Rectal smooth muscle tissue (tissue), 1 donor: Measurements from ENCODE around the gene FAM169A.
A peak's percentile ranks its signal among the peaks of the same experiment; 100 is the strongest.
"Not testable (repeated sequence)": the region's sequence is repeated elsewhere in the genome, so short reads cannot be mapped to it uniquely, and the experiment has no call there.

ENCODE experiments used
- H3K27ac ChIP-seq: one replicate; pipeline ENCODE4 v1.7.0; 2013; ENCODE audit warnings: low read depth, low read length, inconsistent platforms
- H3K27me3 ChIP-seq: one replicate; pipeline ENCODE4 v1.7.0; 2013; ENCODE audit warnings: low read length; ENCODE audit not compliant: control insufficient read depth, insufficient read depth
- H3K36me3 ChIP-seq: one replicate; pipeline ENCODE4 v1.7.0; 2013; ENCODE audit warnings: low read length; ENCODE audit not compliant: control insufficient read depth, insufficient read depth
- H3K4me1 ChIP-seq: one replicate; pipeline ENCODE4 v1.7.0; 2013; ENCODE audit warnings: low read length; ENCODE audit not compliant: control insufficient read depth, insufficient read depth
- H3K4me3 ChIP-seq: one replicate; pipeline ENCODE4 v1.7.0; 2013; ENCODE audit warnings: low read length
- H3K9ac ChIP-seq: one replicate; pipeline ENCODE4 v1.7.0; 2013; ENCODE audit warnings: low read length

FAM169A gene, protein sequence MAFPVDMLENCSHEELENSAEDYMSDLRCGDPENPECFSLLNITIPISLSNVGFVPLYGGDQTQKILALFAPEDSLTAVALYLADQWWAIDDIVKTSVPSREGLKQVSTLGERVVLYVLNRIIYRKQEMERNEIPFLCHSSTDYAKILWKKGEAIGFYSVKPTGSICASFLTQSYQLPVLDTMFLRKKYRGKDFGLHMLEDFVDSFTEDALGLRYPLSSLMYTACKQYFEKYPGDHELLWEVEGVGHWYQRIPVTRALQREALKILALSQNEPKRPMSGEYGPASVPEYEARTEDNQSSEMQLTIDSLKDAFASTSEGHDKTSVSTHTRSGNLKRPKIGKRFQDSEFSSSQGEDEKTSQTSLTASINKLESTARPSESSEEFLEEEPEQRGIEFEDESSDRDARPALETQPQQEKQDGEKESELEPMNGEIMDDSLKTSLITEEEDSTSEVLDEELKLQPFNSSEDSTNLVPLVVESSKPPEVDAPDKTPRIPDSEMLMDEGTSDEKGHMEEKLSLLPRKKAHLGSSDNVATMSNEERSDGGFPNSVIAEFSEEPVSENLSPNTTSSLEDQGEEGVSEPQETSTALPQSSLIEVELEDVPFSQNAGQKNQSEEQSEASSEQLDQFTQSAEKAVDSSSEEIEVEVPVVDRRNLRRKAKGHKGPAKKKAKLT

DNA sequence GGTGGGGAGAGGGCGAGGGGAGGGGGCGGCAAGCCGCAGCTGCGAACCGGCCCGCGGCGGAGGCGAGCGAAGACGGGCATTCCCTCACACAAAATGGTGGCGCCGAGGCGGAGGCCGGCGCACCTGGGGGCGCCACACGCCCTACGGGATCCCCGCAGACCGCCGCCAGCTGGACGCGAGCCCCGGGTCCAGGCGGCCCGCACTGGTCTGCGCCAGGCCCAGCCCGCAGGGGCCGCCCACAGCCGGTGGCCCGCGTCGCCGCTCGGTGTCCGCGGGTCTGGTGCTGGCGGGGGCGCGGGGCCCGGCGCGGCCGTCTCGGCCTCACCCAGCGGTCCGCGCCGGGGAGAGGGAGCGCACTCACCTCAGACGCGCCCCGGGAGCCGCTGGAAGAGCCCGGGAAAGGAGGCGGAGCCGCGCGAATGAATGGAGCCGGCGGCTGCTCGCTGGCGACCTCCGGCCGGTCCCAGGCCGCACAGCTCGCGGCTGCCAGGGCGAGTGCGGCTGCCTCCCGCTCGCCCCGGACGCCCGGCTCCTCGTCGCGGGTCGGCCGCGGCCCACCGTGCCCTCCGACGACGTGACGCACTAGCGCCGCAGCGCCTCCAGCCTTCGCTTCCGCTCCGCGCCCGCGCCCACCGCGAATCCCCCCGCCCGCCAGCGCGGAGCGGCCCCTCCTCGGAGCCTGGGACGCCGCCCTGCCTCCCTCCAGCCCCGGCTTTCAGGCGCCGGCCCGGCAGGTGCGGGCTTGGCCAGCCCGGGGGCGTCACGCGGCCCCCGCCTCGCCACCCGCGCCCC, at the start of gene FAM169A:
FAM169A (minus strand) TSS at position 584 of the 792 bp plus-strand sequence. CDS start 24,711 bp downstream, outside the sequence.
- peaks cover 3% of the 10 kb centered on the region for H3K27me3 ChIP-seq
- H3K4me1 ChIP-seq = no peaks in the 10 kb centered on the region
- no peaks in the 10 kb centered on the region for H3K36me3 ChIP-seq
- H3K9ac ChIP-seq = no peak within 1 kb of the TSS
- H3K4me3 ChIP-seq = peak within 1 kb of the TSS; percentile 64
- H3K27ac ChIP-seq = no peak within 1 kb of the TSS

DNA sequence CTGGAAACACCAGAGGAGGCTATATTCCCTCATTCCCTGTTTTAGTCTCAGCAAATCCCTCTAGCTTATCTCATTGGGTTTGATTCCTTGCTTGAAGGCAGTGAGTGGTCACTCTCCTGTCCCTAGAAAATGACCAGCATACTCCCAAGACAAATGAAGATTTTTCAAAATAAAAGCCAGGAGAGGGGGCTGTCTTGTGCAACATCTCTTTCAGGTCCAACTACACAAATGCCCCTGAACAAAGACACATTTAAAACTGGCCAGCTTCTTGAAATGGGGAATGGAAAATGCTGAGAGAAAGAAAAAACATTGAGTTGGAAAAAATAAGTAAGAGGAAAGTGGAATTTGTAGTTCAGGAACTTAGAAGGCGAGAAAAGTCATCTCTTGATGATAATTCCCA, 49.3 kb upstream of the FAM169A start:
- H3K9ac ChIP-seq = no peak overlapping the region

DNA sequence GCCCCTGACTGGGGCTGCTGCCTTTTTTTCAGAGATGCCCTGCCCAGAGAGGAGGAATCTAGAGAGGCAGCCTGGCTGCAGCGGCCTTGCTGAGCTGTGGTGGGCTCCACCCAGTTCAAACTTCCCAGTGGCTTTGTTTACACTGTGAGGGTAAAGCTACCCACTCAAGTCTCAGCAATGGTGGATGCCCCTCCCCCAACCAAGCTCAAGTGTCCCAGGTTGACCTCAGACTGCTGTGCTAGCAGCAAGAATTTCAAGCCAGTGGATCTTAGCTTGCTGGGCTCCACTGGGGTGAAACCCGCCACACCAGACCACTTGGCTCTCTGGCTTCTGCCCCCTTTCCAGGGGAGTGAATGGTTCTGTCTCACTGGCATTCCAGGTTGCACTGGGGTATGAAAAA, 45.2 kb upstream of the FAM169A start:
- H3K9ac ChIP-seq, H3K27me3 ChIP-seq, H3K4me3 ChIP-seq, H3K36me3 ChIP-seq, H3K27ac ChIP-seq, H3K4me1 ChIP-seq: not testable (repeated sequence)

More for the DNA sequence above, 49.3 kb upstream of the FAM169A start:
- H3K4me3 ChIP-seq = no peak overlapping the region
- H3K27ac ChIP-seq = no peak overlapping the region
- no peaks in the 10 kb centered on the region for H3K4me1 ChIP-seq
- H3K27me3 ChIP-seq = no peaks in the 10 kb centered on the region
- H3K36me3 ChIP-seq = no peaks in the 10 kb centered on the region

DNA sequence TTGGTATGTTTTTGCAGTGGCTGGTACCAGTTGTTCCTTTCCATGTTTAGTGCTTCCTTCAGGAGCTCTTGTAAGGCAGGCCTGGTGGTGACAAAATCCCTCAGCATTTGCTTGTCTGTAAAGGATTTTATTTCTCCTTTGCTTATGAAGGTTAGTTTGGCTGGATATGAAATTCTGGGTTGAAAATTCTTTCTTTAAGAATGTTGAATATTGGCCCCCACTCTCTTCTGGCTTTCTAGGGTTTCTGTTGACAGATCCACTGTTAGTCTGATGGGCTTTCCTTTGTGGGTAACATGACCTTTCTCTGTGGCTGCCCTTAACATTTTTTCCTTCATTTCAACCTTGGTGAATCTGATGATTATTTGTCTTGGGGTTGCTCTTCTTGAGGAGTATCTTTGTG, 43.7 kb upstream of the FAM169A start:
- not testable (repeated sequence) for H3K36me3 ChIP-seq, H3K4me3 ChIP-seq, H3K4me1 ChIP-seq, H3K27ac ChIP-seq, H3K9ac ChIP-seq, H3K27me3 ChIP-seq

DNA sequence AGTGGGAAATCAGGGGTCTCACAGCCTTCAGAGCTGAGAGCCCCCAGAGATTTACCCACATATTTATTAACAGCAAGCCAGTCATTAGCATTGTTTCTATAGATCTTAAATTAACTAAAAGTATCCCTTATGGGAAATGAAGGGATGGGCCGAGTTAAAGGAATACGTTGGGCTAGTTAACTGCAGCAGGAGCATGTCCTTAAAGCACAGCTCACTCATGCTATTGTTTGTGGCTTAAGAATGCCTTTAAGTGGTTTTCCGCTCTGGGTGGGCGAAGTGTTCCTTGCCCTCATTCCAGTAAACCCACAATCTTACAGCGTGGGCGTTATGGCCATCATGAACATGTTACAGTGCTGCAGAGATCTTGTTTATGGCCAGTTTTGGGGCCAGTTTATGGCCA, 42.0 kb upstream of the FAM169A start:
- not testable (repeated sequence) for H3K36me3 ChIP-seq, H3K9ac ChIP-seq, H3K27ac ChIP-seq, H3K27me3 ChIP-seq, H3K4me1 ChIP-seq, H3K4me3 ChIP-seq

DNA sequence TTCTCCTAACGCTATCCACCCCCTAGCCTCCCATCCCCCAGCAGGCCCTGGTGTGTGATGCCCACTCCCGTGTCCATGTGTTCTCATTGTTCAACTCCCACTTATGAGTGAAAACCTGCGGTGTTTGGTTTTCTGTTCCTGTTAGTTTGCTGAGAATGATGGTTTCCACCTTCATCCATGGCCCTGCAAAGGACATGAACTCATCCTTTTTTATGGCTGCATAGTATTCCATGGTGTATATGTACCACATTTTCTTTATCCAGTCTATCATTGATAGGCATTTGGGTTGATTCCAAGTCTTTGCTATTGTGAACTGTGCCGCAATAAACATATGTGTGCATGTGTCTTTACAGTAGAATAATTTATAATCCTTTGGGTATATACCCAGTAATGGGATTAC, 38.5 kb upstream of the FAM169A start:
- H3K4me3 ChIP-seq, H3K27ac ChIP-seq, H3K9ac ChIP-seq, H3K4me1 ChIP-seq, H3K27me3 ChIP-seq, H3K36me3 ChIP-seq: not testable (repeated sequence)

DNA sequence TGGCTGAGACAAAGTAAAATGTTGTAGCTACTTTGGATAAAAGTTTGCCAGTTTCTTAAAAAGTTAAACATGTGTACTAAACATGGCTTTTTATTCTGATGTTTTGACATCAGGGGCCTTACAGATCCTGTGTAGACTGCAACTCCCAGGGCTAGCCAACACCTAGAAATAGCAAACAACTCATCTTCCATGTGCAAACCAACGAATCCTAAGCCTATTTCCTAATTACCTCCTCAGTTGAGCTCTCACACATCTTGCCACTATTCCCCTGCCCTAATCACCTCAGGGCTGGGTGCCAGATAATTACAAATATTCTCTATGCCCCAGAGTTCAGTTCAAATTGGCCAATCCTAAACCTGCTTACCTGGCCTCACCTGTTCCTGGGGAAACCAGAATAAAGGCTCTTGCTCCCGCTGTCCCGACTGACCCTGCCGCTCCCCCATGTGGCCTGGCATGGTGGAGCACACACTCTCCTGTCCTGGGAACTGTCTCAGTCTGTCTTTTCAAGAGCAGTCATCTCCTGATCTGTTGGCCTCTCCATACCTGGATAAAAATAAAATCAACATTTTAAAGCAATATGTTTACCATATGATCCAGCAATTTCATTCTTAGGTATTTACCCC, 37.1 kb upstream of the FAM169A start:
- H3K36me3 ChIP-seq = no peaks in the 10 kb centered on the region
- no peak overlapping the region for H3K27ac ChIP-seq
- no peak overlapping the region for H3K9ac ChIP-seq
- H3K27me3 ChIP-seq = no peaks in the 10 kb centered on the region
- no peaks in the 10 kb centered on the region for H3K4me1 ChIP-seq
- no peak overlapping the region for H3K4me3 ChIP-seq

DNA sequence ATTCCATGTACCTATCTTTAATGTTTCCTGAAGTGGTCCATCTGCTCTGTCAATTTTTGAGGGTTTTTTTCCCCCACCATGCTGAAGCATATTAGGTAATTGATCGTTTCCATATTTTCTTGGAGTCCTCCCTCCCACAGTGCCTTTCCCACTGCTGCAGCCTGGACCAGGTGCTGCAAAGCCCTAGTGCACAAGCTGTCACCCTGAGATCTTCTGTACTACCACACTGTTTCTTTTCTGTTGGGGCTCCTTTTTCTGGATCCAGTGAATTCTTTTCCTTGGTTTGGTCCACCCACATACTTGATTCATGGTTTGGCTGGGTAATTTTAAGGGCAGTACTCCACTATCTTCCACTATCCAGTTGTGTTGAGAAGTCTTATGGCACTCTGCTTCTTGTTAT, 30.9 kb upstream of the FAM169A start:
- Histone ChIP-seq H3K4me1 (no peaks in the 10 kb centered on the region), H3K9ac (no peak overlapping the region), H3K4me3 (no peak overlapping the region), H3K36me3 (no peaks in the 10 kb centered on the region), H3K27ac (no peak overlapping the region), H3K27me3 (no peaks in the 10 kb centered on the region)

DNA sequence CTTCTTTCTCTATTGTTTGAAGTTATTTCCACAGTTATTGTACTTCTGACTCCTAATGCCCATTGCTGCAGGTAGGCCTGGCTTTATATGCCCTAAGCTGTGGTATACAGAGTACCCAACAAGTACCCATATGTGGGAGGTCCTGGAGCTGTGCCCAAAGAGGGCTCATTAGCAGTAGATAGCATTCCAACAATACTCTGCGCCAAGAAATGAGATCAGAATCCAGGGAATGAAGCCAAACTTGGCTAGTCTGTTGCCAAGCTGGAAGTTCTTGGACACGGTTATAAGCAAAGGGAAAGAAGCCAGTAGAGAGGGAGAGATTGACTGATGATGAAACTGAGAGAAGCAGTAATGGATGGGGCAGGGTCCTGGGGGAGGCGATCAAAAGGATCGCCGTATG, 29.7 kb upstream of the FAM169A start:
- no peak overlapping the region for H3K4me3 ChIP-seq
- H3K27ac ChIP-seq = no peak overlapping the region
- H3K4me1 ChIP-seq = no peaks in the 10 kb centered on the region
- H3K9ac ChIP-seq = no peak overlapping the region
- no peaks in the 10 kb centered on the region for H3K36me3 ChIP-seq
- no peaks in the 10 kb centered on the region for H3K27me3 ChIP-seq

DNA sequence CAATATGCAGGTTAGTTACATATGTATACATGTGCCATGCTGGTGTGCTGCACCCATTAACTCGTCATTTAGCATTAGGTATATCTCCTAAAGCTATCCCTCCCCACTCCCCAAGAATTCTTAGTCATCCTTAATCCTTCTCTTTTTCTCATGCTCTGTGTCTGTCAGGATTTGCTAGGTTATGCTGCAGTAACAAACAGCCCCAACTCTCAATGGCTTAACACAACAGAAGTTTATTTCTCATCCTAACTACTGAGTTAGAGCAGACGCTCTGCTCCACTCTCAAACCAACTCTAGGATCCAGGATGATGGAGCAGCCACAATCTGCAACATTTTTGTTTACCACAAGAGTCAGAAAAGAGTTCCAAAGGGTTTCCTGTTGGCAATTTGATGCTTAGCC, 28.2 kb upstream of the FAM169A start:
- Histone ChIP-seq H3K27ac (no peak overlapping the region), H3K27me3 (no peaks in the 10 kb centered on the region), H3K4me1 (no peaks in the 10 kb centered on the region), H3K9ac (no peak overlapping the region), H3K4me3 (no peak overlapping the region), H3K36me3 (no peaks in the 10 kb centered on the region)

DNA sequence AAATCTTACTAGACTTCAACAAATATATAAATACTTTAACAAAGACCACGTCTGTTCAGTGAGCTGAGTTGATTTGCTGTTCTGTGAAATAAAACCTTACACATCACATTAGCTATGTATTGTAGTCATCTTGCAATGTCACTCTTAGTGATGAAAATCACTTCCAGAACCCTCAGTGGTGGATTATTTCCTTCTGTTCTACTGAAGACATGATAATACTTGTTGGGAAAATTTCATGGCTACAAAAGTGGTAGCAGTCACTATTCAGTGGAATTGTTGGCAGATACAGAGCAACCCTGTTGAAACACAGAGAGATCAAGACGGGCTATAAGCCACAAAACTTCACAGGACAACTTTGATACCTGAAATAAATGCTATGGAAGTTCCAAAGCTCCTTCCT, 26.7 kb upstream of the FAM169A start:
- H3K27me3 ChIP-seq = no peaks in the 10 kb centered on the region
- H3K4me1 ChIP-seq = no peaks in the 10 kb centered on the region
- H3K9ac ChIP-seq = no peak overlapping the region
- no peaks in the 10 kb centered on the region for H3K36me3 ChIP-seq
- H3K27ac ChIP-seq = no peak overlapping the region
- no peak overlapping the region for H3K4me3 ChIP-seq

DNA sequence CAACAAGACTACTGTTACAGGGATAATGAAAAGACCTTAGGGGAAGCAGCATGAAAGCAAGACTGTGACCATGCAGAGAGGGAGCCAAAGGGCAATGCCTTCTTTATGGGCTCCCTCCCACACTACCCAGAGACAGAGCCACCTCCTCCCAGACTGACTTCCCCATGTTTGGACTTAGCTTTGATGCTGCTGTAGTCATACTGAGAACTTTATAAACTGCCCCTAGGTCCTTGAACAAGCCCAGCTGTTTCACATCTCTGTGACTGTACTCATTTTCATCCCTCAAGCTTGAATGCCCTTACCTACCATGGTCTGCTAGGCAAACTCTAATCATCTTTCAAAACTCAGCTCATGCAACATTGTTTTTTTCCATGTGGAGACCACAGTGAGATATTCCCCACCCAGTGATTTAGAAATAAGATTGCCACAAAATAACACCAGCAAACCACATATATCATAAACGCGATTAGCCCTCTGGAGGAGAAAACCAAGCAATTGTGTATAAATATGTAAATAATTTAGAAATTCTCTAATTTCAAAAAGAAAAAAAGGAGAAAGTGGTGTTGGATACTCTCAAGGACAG, 23.4 kb upstream of the FAM169A start:
- no peak overlapping the region for H3K27ac ChIP-seq
- H3K4me1 ChIP-seq = no peaks in the 10 kb centered on the region
- H3K27me3 ChIP-seq = no peaks in the 10 kb centered on the region
- H3K9ac ChIP-seq = no peak overlapping the region
- no peaks in the 10 kb centered on the region for H3K36me3 ChIP-seq
- H3K4me3 ChIP-seq = no peak overlapping the region
